Measurements from ENCODE around the gene SCRN2.

Gene SCRN2

DNA sequence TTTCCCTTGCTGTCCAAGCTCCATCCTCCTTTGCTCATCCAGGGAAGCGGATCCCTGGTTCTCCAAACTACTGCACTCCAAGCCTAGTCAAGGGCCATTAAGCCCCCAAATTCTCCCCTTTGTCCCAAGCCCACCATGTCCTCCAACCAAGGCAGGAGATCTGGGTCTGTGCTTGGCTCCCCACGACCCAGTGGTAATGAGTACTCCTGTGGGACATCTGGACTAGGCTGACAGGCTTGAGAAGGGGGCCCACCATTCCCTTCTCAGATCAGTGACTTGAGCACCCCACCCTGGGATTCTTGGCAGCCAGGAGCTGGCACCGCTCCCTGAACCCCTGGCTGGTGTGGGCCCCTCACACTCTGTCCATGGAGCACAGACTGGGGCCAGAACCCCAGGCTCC, 36.6 kb downstream of the SCRN2 start:
- DNase-seq (ENCODE audit: low spot score), result no peak

DNA sequence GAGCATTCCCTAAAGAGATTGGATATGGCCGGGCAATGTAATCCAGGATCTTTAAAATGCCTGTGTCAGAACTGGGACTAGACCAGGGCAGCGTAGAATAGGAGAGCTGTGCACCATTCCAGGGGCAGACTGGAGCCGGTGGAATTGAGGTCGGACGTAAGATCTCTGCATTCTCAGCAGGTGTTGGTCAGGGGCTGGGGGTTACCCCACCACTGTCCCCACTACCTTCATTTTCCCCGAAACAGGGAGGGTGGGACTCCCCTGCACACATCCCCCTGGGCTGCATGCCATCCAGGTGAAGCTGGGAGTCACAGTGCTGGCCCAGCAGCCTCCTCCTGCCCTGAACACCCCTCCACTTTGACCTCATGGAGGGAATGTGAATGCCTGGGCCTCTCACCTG, 37.3 kb downstream of the SCRN2 start:
- DNase-seq (ENCODE audit: low spot score), result no peak

DNA sequence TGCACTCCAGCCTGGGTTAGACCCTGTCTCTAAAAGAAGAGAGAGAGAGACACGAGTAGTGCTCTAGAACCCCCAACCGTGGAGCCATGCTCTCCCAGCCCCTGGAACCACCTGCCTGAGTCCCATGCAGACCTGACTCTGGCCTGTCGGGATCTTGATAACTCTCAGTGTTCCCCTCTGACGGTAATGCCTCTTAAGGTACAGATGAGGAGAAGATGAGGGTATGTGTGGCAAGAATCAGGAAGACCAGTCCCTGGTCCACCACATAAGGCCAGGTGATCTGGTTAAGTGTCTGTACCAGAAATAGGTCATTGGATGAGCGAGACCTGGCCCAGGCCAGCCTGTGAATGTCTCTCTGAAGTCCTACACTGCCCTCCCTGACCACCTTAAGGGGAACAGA, 37.9 kb downstream of the SCRN2 start:
- no peak for DNase-seq (ENCODE audit: low spot score)

DNA sequence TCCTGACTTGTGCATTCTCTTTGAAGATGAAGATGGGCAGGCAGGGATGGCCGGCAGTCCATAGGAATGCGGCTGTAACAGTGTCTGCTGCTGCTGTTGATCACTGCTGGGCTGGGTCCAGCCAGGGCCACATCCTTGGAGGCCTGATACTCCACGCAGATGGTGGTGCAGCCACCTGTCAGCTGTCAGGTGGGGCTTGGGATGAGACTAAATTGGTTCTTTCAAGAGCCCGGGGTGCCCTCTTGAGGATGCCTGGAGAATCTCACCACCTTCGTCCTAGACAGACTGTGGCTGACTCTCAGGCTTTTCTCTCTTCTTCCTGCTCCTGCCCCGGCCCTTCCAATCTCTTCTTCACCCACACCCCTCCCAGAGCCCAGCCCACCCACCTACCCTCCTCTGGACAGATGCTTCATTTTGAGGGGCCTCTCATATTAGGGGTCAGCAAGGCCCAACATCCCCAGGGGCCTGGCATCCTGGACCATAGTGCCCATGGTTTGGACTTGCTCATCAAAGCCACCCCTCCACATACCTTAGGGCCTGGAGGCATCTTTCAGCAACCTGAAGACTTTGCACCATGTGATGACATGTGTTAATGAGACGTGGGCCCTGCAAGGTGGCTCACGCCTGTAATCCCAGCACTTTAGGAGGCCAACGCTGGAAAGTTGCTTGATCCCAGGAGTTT, 38.6 kb downstream of the SCRN2 start:
- peak; percentile 66 for DNase-seq (ENCODE audit: low spot score)

DNA sequence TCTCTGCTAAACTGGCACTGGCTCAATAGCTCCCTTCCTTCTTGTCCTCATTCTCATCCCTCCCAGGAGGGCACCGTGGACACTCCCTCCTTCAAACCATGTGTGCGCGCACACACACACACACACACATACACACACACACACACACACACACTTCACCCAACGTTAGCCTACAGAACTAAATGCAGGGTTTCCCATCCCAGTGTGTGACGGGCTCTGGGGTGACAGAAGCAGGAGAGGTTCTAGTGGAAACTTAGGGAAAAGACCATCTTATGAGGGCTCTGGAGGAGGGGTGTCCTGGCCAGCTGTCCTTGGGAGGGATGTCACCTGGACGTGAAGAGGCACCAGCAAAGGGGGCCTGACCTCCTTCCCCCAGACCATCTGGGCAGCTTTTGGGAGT, 39.2 kb downstream of the SCRN2 start:
- DNase-seq (ENCODE audit: low spot score), result no peak

DNA sequence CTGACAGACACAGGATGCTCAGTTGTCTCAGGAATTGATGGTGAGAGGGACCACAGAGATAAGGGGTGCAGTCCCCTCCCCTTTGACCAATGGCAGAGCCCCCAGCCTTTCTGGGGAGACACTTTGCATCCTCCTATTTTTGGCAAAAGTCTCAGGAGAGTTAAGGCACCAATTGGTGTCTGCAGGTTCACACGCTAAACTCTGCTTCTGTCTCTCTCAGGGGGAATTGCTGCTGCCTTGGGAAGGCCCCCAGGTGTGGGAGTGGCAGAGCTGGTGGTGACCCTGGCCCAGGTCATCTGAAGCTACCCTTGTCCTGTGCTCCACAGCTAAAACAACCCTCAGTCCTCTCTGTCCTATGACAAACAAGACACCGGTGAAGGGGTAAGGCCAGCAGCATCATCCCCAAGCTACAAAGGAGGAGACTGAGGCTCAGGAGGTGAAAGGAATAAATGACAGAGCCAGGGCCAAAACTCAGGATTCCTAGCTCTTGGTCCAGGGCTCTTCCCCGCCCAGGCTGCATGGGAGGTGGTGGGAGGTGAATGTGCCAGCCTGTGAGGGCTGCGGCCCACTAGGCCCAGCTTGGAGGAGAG, 39.8 kb downstream of the SCRN2 start:
- no peak for DNase-seq (ENCODE audit: low spot score)

DNA sequence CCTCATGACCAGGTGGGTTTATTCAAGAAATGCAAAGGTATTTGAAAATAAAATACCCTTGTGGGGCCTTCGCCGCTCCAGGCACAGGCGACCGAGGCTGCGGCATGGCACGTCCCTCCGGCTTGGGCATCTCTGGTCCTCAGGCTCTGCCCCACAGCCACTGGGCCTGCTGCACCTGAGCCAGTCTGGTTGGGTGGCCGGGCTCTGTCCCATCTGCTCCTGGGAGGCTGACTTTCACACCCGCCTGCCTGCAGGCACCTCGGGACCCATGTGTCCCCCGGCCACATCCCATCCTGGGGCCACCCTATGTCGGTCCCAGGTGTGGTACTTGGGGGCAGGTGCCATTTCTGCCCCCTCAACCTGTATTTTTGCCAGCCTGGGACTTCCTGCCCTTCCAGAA, 40.4 kb downstream of the SCRN2 start:
- no peak for DNase-seq (ENCODE audit: low spot score)

DNA sequence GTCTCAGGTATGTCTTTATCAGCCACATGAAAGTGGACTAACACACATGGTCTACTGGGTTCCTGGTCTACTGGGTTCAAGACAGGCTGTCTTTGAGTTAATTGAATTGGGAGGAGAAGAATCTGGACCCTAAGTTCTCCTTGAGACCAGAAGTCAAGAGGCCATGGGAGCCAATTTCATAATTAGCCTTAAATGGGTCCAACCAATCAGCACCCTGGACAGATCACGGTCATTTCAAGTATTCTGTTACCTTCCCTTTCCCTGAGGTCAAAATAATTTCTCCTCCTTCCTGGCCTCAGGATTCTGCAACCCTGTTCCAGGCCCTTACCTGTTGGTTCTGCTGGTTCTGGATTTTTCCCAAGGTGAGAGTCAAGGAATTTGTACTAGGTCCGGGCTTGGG, 43.3 kb downstream of the SCRN2 start:
- DNase-seq (ENCODE audit: low spot score), result no peak

DNA sequence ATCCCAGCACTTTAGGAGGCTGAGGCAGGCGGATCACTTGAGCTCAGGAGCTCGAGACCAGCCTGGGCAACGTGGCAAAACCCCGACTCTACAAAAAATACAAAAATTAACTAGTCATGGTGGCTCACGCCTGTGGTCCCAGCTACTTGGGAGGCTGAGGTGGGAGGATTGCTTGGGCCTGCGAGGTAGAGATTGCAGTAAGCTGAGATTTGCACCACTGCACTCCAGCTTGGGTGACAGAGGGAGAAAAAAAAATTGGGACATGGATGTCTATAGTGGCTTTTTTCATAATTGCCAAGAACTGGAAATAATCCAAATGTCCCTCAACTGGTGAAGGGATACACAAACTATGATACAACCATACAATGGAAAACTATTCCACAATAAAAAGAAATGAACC, 48.1 kb downstream of the SCRN2 start:
- DNase-seq (ENCODE audit: low spot score), result no peak

DNA sequence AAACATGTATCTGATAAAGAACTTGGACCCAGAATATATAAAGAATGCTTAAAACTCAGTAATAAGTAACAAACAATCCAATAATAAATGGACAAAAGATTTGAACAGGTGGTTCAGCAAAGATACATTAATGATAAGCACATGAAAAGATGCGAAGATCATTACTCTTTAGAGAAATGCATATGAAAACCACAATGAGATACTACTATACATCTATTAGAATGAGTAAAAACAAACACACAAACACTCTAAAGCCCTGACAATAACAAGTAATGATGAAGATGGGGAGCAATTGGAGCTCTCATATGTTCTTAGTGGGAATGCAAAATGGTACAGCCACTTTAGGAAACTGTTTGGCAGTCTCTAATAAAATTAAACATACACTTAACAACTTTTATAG, 48.6 kb downstream of the SCRN2 start:
- no peak for DNase-seq (ENCODE audit: low spot score)

DNA sequence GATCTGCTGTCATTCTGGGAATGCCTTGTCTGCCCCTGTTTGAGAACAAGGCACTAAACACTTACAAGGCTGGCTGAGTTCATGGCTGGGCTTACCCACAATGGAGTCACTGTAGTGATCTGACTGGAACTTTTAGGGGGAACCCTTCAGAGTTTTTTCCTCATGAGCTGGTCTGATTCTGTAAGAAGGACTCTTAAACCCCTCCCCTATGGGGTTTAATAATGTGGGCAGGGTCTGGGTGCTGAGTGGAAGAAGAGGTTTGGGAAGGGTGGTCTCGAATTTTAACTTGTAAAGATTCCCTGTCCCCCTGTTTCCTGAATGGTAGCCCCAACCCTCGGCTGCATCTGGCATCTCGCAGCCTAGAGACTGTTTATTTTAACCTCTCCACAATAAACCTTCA, 50.0 kb downstream of the SCRN2 start:
- DNase-seq (ENCODE audit: low spot score), result no peak

DNA sequence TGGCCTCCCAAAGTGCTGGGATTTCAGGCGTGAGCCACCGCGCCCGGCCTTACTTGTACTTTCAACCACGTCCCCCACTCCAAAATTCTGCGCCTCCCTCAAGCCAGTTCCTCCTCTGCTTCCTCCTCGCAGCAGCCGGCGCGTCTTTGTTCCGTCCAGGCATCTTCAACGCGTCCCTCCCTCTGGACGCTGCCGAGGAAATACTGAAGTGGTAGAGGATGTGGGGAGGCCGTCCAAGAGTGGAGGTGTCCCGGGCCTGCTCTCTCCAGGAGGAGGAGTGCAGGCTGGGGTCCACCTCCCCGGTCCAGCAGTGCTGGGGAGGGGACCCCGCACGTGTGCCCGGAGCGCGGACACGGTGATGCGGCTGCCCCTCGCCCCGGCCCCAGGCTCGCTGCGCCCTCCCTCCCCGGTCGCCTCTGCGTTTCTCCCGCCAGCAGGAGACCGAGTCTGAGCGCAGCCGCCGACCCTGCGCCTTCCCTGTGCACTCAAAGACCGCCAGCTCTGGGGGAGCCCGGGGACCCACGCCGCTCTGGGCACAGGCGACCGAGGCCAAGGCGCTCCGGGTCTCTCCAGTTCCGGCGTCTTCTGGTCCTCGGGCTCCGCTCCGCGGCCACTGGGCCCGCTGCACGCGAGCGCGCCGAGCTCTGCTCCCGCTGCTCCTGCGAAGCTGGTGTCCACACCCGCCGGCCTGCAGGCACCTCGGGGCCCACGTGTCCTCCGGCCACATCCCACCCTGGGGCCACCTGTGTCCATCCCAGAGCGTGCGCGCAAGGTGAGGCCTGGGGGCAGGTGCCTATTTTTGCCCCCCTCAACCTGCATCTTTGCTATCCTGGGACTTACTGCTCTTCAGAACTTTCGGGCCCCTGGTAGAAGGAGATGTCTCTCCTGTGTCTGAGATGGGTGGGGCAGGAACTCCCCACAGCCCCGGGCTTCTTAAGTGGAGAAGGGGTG, 51.2 kb downstream of the SCRN2 start:
- DNase-seq (ENCODE audit: low spot score), result peak; percentile 87

Measured in AG08396 (cell line).